ENCODE results near the gene FAT3. TPM values are rescaled to one million over a fixed set of nuclear protein-coding genes. Genes with fewer than 3 reads are reported as not detected.

The FAT3 gene
- total RNA-seq, 1 experiment from 2014 or later = 0.02 TPM

- no peak overlapping the region for H3K27ac ChIP-seq (ENCODE audit: low read depth, low read length)
- DNase-seq (ENCODE audit: low read depth, low spot score) = no peak
- peaks cover 6 to 8% of the 10 kb centered on the region in 2 experiments; a peak in 2 of 4 replicates for H3K9me3 ChIP-seq (ENCODE audit: control insufficient read depth in 1 of 2, insufficient read depth in 1 of 2, low read depth in 1 of 2, low read length in 2 of 2)
- POLR2A ChIA-PET = no interaction called here
- no peaks in the 10 kb centered on the region for H3K9me2 ChIP-seq (ENCODE audit: insufficient read depth)
- H3K4me3 ChIP-seq (replicated peaks in 1 of 2; ENCODE audit: low read depth in 1 of 2, low read length in 2 of 2) = no peak overlapping the region
- H3K27me3 ChIP-seq (ENCODE audit: insufficient read depth, low read length) = no peaks in the 10 kb centered on the region
- CTCF ChIA-PET = no interaction called here
- no peaks in the 10 kb centered on the region for H4K20me1 ChIP-seq (ENCODE audit: insufficient read depth)
- intact Hi-C loops (cut with micrococcal nuclease) = no loop called here
- H3K4me1 ChIP-seq (ENCODE audit: control insufficient read depth in 1 of 2, insufficient read depth in 2 of 2, low read length in 2 of 2) = no peaks in the 10 kb centered on the region
- H3K9ac ChIP-seq (ENCODE audit: low read length) = no peak overlapping the region
- no peaks in the 10 kb centered on the region for H3K79me2 ChIP-seq (ENCODE audit: insufficient read depth, low read length)
- H3K4me2 ChIP-seq (ENCODE audit: low read length) = no peak overlapping the region
- ATAC-seq = no peak
- no TSS peak for BruUV-seq (replicated peaks)
- TF ChIP-seq, protein P1, sequence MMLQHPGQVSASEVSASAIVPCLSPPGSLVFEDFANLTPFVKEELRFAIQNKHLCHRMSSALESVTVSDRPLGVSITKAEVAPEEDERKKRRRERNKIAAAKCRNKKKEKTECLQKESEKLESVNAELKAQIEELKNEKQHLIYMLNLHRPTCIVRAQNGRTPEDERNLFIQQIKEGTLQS (IDR thresholded peaks at IDR 0.05) = no peak
- TF ChIP-seq SIN3A (IDR thresholded peaks at IDR 0.05; ENCODE audit: low read depth) (no peak), POLR2A (IDR thresholded peaks at IDR 0.05; ENCODE audit: borderline replicate concordance, extremely low read depth, insufficient read depth, insufficient read length) (no peak), RAD21 (IDR thresholded peaks at IDR 0.05; ENCODE audit: low read depth) (no peak), JUND (IDR thresholded peaks at IDR 0.05) (no peak), POLR2AphosphoS5 (IDR thresholded peaks at IDR 0.05; ENCODE audit: low read depth, low read length) (no peak), EZH2 (IDR thresholded peaks at IDR 0.05) (no peak)
- H2AFZ ChIP-seq (ENCODE audit: low read depth, low read length, poor library complexity, severe bottlenecking) = no peak overlapping the region
- H3K36me3 ChIP-seq (ENCODE audit: control insufficient read depth in 1 of 2, insufficient read depth in 2 of 2, low read length in 2 of 2) = no peaks in the 10 kb centered on the region
- RAD21 ChIA-PET (ENCODE audit: low non-redundant PET in 1 of 2, low total read pairs in 2 of 2, uncharacterized antibody in 2 of 2, unreplicated experiment in 2 of 2) = no interaction called here
These were observed 12.9 kb upstream of the FAT3 start for GRCh38 chr11:92211576-92212167.

GRCh38 chr11:92212530-92212929 lies 12.1 kb upstream of the FAT3 start:
- BruUV-seq (replicated peaks) = no TSS peak

More at GRCh38 chr11:92212530-92212929, 12.1 kb upstream of the FAT3 start:
- H4K20me1 ChIP-seq (ENCODE audit: insufficient read depth) = no peaks in the 10 kb centered on the region
- no peak for TF ChIP-seq JUND (IDR thresholded peaks at IDR 0.05)
- no peak for TF ChIP-seq EGR1 (IDR thresholded peaks at IDR 0.05; ENCODE audit: low read depth)
- TF ChIP-seq POLR2A (IDR thresholded peaks at IDR 0.05; ENCODE audit: borderline replicate concordance, extremely low read depth, insufficient read depth, insufficient read length) = no peak
- no peak for TF ChIP-seq EZH2 (IDR thresholded peaks at IDR 0.05)
- TF ChIP-seq CEBPB (IDR thresholded peaks at IDR 0.05; ENCODE audit: low read depth) = no peak
- TF ChIP-seq ZFX (IDR thresholded peaks at IDR 0.05) = no peak
- TF ChIP-seq, protein P1 (IDR thresholded peaks at IDR 0.05) = no peak
- no peak for TF ChIP-seq POLR2AphosphoS5 (IDR thresholded peaks at IDR 0.05; ENCODE audit: low read depth, low read length)
- H3K9me2 ChIP-seq (ENCODE audit: insufficient read depth) = no peaks in the 10 kb centered on the region
- H3K4me1 ChIP-seq (ENCODE audit: control insufficient read depth in 1 of 2, insufficient read depth in 2 of 2, low read length in 2 of 2) = no peaks in the 10 kb centered on the region
- no peak overlapping the region for H3K9ac ChIP-seq (ENCODE audit: low read length)
- H3K27me3 ChIP-seq (ENCODE audit: insufficient read depth, low read length) = no peaks in the 10 kb centered on the region
- H2AFZ ChIP-seq (ENCODE audit: low read depth, low read length, poor library complexity, severe bottlenecking) = no peak overlapping the region
- no peaks in the 10 kb centered on the region for H3K36me3 ChIP-seq (ENCODE audit: control insufficient read depth in 1 of 2, insufficient read depth in 2 of 2, low read length in 2 of 2)
- H3K4me3 ChIP-seq (replicated peaks in 1 of 2; ENCODE audit: low read depth in 1 of 2, low read length in 2 of 2) = no peak overlapping the region
- no peak for DNase-seq (ENCODE audit: low read depth, low spot score)
- CTCF ChIA-PET = no interaction called here
- RAD21 ChIA-PET (ENCODE audit: low non-redundant PET in 1 of 2, low total read pairs in 2 of 2, uncharacterized antibody in 2 of 2, unreplicated experiment in 2 of 2) = no interaction called here
- H3K4me2 ChIP-seq (ENCODE audit: low read length) = no peak overlapping the region
- no peaks in the 10 kb centered on the region for H3K79me2 ChIP-seq (ENCODE audit: insufficient read depth, low read length)
- H3K9me3 ChIP-seq (ENCODE audit: control insufficient read depth in 1 of 2, insufficient read depth in 1 of 2, low read depth in 1 of 2, low read length in 2 of 2) = peaks cover 5 to 6% of the 10 kb centered on the region in 2 experiments; a peak in 2 of 4 replicates
- POLR2A ChIA-PET = no interaction called here
- ATAC-seq = no peak
- intact Hi-C loops (cut with micrococcal nuclease) = no loop called here
- no peak overlapping the region for H3K27ac ChIP-seq (ENCODE audit: low read depth, low read length)
